D721Med (cell line): ENCODE results near the gene CIDEB.

Source experiments
- DNase-seq: peaks from one replicate; pipeline ENCODE4 v3.0.0; 2011; ENCODE audit warnings: low spot score; ENCODE audit not compliant: insufficient read length
- FAIRE-seq: peaks from 2 replicates; lab custom pipeline; 2011; peaks lifted over from hg19 to GRCh38; lab: Jason Lieb, UNC
- CTCF ChIP-seq: IDR thresholded peaks from 2 replicates; pipeline ENCODE4 v1.5.1; 2012; ENCODE audit warnings: mild to moderate bottlenecking, control low read depth; ENCODE audit not compliant: insufficient read depth; ENCODE audit errors: missing control alignments

CIDEB gene

GRCh38 chr14:24293525-24293924, 14.3 kb downstream of the CIDEB start:
- no peak for DNase-seq
- no peak for FAIRE-seq
- TF ChIP-seq CTCF, result no peak

- no peak for TF ChIP-seq CTCF
- no peak for FAIRE-seq
Observed at GRCh38 chr14:24292118-24292807, 15.5 kb downstream of the CIDEB start.

GRCh38 chr14:24291446-24292117, 16.2 kb downstream of the CIDEB start:
- FAIRE-seq (no peak), DNase-seq (no peak)
- no peak for TF ChIP-seq CTCF

More at GRCh38 chr14:24292118-24292807, 15.5 kb downstream of the CIDEB start:
- DNase-seq, result no peak

- no peak for TF ChIP-seq CTCF
- FAIRE-seq (no peak), DNase-seq (no peak)
Observed at GRCh38 chr14:24290746-24291145, 17.0 kb downstream of the CIDEB start.

GRCh38 chr14:24289649-24290280, 18.0 kb downstream of the CIDEB start:
- DNase-seq (no peak), FAIRE-seq (no peak)
- TF ChIP-seq CTCF, result no peak

GRCh38 chr14:24286996-24287395, 20.8 kb downstream of the CIDEB start:
- FAIRE-seq, result no peak

More at GRCh38 chr14:24286996-24287395, 20.8 kb downstream of the CIDEB start:
- TF ChIP-seq CTCF, result no peak
- DNase-seq, result no peak
